DMS153 treated with DMSO at 0.1 percent for 48 hours (cell line): ENCODE measurements around the gene ENPP6.

Experiments
- DNase-seq: peaks from one replicate; lab custom pipeline; 2025; ENCODE audit not compliant: unreplicated experiment; lab: John Stamatoyannopoulos, UW

ENPP6 gene

DNA sequence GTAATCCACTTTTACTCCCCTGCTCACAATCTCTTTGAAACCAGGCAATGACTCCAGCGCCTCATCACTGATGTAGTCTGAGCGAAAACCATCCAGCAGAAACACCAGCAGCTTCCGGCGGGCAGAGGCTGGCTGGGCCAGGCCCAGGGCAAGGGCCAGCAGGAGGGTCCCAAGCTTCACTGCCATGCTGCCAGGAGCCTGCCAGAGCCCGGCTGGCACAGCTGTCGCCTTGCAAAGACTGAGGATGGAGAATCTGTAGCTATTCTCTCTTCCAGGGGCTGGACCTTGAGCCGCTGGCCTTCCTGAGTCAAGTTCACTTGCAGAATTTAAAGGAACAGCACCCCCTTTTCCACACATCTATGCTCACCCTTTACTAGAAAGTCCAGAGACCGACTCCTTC, at the start of gene ENPP6:
Gene ENPP6 (minus strand): TSS at position 240 of the 400 bp plus-strand sequence. CDS start 54 bp downstream, at position 186.
- no peak for DNase-seq

DNA sequence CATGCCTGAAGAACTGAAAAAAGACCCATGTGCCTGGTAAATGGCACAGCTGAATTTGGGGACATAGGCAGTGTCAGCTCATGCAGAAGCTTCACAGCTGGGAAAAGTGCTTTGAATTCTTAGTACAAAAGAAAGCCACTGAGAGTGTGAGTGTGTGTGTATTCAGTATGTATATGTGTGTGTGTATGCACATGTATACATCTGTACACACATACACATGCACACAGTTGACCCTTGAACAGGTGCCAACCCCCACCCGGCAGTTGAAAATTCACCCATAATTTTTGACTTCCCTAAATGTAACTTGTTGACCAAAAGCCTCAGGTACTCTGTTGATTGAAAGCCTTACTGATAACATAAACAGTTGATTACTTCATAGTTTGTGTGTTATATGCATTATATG, 49.5 kb upstream of the ENPP6 start:
- no peak for DNase-seq

DNA sequence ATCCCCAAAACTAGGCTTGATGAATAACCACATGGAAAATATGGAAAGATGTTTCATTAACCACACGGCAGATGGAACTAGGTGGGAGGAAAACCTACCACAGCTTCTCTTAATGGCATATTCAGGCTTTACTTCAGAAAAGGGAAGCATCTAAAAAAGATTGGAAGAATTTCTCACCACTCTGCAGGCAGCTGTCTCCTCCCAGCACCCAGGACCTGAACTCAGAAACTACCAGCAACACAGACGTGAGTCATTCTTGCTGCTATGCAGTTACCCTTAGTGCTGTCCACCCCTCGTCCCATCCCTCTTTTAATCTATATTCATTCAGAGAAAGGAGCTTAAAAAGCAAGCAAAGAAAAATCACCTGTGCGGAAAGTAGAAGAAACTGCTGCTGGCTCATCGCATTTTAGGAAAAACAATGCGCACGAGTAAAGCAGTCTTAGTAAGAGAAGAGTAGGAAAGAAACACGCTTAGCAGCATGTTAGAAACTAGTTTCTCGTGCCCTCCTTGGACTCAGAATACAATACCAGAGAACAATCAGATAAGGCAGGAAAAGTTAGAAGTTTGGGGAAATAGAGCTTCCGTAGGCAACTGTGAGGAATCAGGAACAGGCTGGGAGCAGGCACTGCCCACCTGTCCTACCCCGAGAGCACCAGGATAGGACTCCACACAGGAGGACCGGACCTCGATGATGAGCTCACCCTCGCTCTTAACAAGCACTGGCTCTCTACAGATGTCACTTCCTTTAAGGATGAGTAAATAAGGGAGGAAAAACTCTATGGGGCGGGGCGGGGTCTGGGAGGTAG, 48.1 kb upstream of the ENPP6 start:
- peak; percentile 51 for DNase-seq

DNA sequence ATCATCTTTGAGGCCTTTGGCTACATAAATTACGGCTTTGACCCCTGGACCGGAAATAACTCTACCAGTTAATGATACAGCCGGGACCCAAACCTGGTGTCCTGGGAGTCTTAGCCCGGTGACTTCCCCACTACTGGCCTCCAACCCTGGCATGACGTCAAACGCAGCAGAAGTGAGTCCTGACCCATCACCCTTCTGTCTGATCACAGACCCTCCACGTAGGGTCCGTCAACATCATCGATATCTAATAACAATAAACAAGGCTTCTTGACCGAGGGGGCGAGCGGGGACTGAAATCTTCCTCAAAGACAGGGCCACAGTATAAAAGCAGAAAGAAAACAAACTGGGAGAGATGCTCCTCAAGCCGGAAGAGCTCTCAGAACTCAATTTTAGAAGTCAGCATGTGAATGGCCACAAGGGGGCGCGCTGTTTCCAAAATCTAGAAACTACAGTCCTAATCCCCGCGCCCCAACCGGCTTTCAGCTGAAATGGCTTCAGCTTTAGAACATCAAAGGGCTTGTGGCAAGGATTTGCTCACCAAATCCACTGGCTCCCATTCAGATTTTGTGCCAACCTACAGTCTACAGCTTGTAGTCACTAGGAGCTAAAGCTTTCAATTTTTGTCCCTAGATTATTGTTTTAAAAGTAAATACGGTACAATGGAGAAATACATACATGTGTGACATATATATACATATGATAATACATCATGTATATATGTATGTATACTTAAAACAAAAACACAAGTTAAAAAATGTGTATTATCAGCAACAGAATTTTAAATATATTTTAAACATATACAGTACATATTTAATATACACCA, 46.4 kb upstream of the ENPP6 start:
- DNase-seq, result peak; percentile 94

GRCh38 chr4:184263461-184263860, 45.8 kb upstream of the ENPP6 start:
- DNase-seq, result no peak

DNA sequence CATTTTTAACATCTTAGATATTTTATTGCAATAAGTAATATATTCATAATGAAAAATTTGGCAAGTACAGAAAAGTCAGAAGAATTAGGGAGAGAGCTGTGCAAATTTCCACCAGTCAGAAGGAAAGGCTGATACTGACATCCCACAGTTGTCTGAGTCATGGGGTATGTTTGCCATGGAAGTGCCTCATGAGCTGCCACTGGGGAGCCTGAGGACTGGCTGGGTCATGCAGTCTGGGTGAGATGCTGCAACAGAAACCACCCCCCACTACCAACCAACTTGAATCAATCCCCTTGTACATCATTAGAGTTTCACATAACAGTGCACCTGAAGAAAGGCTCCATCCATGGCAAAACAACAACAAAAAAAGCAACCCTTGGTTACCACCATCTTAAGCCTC, 45.2 kb upstream of the ENPP6 start:
- no peak for DNase-seq

GRCh38 chr4:184261246-184261645, 43.6 kb upstream of the ENPP6 start:
- no peak for DNase-seq

DNA sequence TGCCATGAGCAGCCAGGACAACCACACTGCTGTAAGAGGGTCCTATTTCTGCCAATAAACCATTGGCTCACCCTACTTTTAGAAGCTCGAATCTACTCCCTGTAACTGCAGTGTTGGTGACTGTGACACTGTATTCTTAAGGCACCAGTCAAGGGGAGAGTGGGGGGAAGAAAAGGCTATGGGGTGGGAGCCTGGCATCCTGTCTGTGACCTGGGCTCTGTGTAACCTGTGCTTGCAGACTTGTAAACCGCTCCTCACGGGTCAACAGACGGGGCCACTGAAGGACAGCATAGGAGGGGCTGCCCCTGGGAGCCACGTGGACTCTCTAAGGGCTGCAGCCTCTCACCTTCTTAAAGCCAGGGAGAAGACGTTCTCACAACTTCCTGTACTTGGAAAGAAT, 42.2 kb upstream of the ENPP6 start:
- no peak for DNase-seq

DNA sequence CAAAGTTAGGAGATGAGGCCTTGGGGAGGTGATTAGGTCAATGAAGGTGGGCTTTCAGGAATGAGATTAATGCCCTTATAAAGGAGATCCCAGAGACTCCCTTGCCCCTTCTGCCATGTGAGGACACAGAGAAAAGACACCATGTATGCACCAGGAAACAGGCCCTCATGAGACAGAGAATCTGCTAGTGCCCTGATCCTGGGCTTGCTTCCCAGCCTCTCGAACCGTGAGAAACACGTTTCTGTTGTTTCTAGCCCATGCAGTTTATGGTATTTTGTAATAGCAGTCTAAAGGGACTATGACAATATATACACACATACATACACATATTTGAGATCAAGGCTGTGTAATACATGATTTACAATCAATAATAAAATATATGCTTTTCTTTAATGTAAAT, 41.4 kb upstream of the ENPP6 start:
- DNase-seq, result no peak

DNA sequence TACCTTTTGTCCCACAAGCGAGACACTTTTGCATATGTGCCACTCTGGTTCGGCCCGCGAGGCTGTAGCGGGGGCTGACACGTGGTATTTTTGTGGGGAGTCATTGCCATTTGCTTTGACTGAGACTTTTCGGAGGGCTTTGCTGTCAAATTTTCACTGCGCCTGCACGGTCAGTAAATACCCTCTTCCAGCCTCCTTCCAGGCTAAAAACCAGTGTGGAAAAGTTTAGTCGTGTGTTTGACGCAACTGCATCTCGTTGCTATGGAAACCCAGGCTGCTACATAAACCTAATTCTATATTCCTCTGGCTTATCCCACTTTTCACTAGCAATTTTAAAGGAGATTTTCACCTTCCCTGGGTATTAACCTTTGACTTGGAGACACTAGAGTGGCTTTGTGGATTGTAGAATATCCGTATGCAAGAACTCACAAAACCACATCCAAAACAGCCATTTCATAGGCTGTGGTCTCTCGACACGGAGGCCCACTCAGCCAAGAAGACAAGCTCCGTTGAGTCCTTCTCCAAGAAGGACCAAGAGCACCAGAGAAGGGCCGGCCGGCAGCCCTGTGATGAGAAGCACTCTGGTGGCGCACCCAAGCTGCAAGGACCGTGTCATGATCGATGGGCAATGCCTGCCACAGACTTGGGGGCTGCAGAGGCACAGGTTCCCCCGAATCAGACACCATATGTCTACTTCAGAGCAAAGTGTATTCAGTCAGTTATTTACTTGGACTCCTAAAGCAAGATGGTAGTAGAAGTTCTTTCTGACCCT, 38.4 kb upstream of the ENPP6 start:
- DNase-seq, result no peak

DNA sequence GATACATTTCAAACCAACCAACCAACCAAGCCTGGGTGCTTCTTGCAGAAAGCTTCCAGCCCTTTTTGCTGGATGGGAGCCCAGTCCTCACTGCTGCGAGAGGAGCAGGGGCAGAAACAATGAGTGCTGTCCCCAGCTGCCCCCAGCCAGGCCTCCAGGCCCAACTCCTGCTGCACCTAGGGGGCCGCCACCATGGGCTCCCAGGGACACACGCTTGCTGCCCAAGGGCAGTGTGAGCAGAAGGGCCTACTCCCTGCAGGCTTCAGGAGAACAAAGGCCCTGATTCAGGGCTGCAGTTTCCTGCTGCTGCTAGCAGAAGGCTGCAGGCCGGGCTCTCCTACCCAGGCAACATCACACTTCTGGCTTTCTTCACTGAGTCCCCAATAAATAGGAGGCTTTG, 37.7 kb upstream of the ENPP6 start:
- no peak for DNase-seq

DNA sequence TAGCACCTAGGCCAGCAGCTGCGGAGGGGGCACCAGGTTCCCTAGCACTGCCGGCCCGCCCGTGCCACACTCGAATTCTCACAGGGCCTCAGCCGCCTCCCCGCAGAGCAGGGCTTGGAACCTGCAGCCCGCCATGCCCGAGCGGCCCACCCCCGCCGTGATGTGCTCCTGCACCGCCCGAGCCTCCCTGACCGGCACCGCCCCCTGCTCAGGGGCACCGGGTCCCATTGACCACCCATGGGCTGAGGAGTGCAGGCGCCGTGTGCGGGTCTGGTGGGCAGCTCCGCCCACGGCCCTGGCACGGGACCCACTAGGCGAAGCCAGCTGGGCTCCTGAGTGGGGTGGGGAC, 35.4 kb upstream of the ENPP6 start:
- no peak for DNase-seq

GRCh38 chr4:184252136-184253071, 34.7 kb upstream of the ENPP6 start:
- no peak for DNase-seq

- no peak for DNase-seq
These were observed 34.0 kb upstream of the ENPP6 start for GRCh38 chr4:184251670-184251980.

DNA sequence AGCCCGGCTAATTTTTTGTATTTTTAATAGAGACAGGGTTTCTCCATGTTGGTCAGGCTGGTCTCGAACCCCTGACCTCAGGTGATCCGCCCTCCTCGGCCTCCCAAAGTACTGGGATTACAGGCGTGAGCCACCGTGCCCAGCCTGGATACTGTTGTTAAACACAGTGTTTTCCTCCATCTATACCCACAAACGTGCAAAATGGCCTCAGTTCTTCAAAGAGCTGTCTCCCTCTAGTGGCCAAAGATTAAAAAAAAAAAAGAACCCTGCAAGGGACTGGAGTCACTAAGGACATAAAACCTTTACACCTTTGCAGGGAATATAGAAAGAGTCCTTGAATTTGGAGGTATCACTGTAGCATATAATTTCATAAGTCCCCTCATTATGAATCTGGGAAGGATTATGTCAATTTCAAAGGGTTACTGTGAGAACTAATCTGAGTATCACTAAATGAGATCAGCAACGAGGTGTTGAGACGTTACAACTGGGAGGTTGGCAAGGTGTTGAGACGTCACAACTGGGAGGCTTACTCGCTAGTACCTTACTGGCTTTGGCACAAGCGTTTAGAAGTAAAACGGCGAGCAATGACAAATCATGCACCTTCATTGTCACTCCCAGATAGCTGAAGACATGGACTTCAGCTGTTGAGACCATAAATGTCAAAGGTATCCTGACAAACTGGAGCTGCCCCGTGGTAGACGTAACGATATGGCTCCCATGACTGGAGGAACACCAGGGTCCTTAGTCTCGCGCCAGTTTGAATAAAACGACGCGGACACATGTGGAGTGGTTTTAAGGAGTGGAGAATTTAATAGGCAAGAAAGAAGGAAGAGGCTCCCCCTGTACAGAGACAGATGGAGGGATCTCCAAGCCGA, 33.4 kb upstream of the ENPP6 start:
- peak; percentile 25 for DNase-seq

GRCh38 chr4:184248216-184248615, 30.5 kb upstream of the ENPP6 start:
- DNase-seq, result no peak

- no peak for DNase-seq
These were observed 29.7 kb upstream of the ENPP6 start for GRCh38 chr4:184247421-184247820.

- DNase-seq, result no peak
These were observed 28.8 kb upstream of the ENPP6 start for GRCh38 chr4:184246426-184246825.

DNA sequence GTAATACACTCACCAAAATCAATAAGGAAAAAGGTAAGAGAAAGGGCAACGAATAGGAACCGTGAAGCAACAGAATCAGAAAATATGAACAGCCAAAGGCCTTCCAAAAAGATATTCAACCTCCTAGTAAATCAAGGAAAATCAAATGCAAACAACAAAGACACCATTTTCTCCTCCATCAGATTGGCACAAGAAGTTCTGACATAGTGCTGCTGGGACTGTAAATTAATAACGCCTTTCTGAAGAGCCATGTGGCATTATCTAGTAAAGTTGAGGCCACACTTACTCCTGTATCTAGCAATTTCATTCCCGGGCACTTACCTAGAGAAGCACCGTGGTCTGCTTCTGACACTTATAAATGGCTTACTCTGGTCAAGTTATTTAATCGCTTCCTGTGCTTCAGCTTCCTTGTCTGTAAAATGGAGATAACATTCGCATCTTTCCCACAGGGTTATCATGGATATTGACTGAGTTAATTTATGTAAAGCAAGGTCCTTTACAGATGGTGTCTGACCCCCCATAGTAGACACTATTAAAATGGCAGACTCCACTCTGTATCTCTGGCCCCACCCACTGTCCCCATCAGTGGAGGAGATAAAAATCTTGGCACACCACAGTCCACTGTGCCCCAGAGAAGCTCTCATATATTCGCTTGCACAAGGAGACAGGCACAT, 20.5 kb upstream of the ENPP6 start:
- no peak for DNase-seq
